HG03135 (cell line): ENCODE data around the gene ACAN.

Experiments used
- ATAC-seq: cut with Tn5 transposase; IDR thresholded peaks from one replicate; pipeline ENCODE4 v1.9.1; 2021; ENCODE audit warnings: mild to moderate bottlenecking, moderate library complexity; ENCODE audit not compliant: unreplicated experiment

ACAN gene

GRCh38 chr15:88803241-88803919 is at the start of gene ACAN:
ACAN (plus strand) TSS chr15:88803436; CDS start chr15:88836207, 32,771 bp downstream.
- ATAC-seq: no peak

- no peak for ATAC-seq
These were observed 46.7 kb upstream of the ACAN start for GRCh38 chr15:88756521-88756920.

- no peak for ATAC-seq
These were observed 46.3 kb upstream of the ACAN start for GRCh38 chr15:88756921-88757320.

GRCh38 chr15:88759872-88760271 is 43.4 kb upstream of the ACAN start:
- no peak for ATAC-seq

- no peak for ATAC-seq
These were observed 38.8 kb upstream of the ACAN start for GRCh38 chr15:88764448-88764847.

- ATAC-seq: no peak
These were observed 38.0 kb upstream of the ACAN start for GRCh38 chr15:88765212-88765611.

- no peak for ATAC-seq
These were observed 33.9 kb upstream of the ACAN start for GRCh38 chr15:88769161-88769971.

- ATAC-seq: no peak
These were observed 27.5 kb upstream of the ACAN start for GRCh38 chr15:88775776-88776175.

- no peak for ATAC-seq
These were observed 26.6 kb upstream of the ACAN start for GRCh38 chr15:88776646-88777045.

GRCh38 chr15:88779944-88780343 is 23.3 kb upstream of the ACAN start:
- no peak for ATAC-seq

GRCh38 chr15:88782465-88782864 is 20.8 kb upstream of the ACAN start:
- ATAC-seq: no peak

GRCh38 chr15:88785217-88785616 is 18.0 kb upstream of the ACAN start:
- ATAC-seq: no peak

- ATAC-seq: no peak
These were observed 15.2 kb upstream of the ACAN start for GRCh38 chr15:88788036-88788435.

GRCh38 chr15:88788816-88789215 is 14.4 kb upstream of the ACAN start:
- no peak for ATAC-seq

- ATAC-seq: no peak
These were observed 12.8 kb upstream of the ACAN start for GRCh38 chr15:88790486-88790885.

GRCh38 chr15:88791637-88792036 is 11.6 kb upstream of the ACAN start:
- no peak for ATAC-seq

- no peak for ATAC-seq
These were observed 10.6 kb upstream of the ACAN start for GRCh38 chr15:88792342-88793282.

- no peak for ATAC-seq
These were observed 9.2 kb upstream of the ACAN start for GRCh38 chr15:88794001-88794400.

GRCh38 chr15:88797663-88798339 is 5.4 kb upstream of the ACAN start:
- ATAC-seq: no peak

- ATAC-seq: no peak
These were observed 3.9 kb upstream of the ACAN start for GRCh38 chr15:88799341-88799740.

- no peak for ATAC-seq
These were observed 3.2 kb upstream of the ACAN start for GRCh38 chr15:88800026-88800425.
